NCI-H1436 treated with DMSO at 0.1 percent for 48 hours (cell line): Measurements from ENCODE around the gene NUP62.

Source experiments
- DNase-seq: peaks from one replicate; lab custom pipeline; 2025; lab: John Stamatoyannopoulos, UW

The NUP62 gene

DNA sequence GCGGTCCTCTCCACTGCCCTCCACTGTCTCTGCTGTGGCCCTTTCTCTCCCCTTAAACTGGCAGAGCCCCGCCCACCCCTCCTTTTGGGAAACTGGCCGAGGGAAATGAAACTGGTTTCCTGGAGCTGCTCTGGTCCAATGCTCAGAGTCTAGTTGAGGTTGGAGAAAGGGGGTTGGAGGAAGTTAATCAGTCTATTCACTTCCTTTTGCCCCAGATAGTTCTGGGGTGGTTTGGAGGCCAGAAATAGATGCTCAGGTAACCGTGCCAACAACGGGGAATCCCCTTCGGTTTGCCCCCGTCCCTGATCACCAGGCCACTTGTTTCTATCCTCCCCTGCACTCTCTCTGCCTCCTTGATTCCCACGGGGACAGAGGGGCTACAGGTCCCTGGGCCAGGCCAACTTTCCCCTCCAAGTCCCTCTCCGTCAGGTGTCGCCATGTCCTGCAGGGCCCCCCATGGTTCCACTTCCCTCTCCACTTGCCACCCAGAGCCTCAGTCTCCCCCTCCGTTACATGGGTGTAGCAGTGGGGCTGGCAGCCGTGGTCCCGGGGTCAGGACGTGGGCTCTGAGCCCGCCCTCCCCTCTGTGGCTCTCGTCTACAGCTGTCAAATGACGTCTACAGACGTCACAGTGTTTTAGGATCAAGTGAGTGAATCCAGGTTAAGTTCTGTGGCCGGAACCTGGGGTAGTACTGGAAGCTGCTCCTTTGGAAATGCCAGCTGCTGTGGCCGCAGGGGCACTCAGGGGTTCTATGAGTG lies 32.3 kb downstream of the NUP62 start, which contains the start of gene IL4I1:
Gene IL4I1, minus strand, starts transcription at position 25 of the 759 bp plus-strand sequence. CDS start 727 bp downstream, outside the sequence.
- no peak for DNase-seq

DNA sequence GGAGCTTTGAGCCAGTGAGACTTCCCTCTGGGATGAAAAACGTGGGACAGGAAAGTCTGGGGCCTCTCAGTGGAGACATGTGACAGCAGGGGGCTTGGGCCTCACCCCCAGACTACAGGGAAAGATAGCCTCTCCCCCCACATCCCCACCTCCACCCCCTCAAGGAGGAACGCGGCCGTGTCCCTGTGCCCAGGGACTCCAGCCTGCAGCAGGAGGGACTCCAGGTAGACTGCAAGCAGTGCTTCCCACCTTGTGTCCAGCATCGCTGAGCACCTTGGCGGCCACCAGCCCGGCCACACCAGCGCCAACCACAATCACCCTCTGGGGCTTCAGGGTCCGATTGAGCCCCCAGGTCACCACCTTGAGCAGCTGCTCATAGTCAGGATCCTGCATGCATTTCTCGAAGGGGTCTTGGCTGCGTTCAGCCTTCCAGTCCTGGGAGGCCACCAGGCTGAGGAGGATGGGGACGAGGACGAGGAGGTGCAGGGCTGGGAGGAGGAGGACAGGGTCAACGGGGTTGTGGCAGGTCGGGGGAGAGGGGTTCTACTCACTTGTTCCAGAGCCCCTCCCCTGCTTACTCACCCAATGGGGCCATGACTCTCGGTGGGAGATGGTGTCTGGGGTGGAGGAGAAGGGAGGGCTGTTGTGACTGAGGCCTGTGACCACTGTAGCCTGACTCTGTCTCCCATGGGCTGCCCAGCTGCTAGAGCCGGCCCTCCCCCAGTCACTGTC lies 33.6 kb downstream of the NUP62 start:
- DNase-seq, result no peak

DNA sequence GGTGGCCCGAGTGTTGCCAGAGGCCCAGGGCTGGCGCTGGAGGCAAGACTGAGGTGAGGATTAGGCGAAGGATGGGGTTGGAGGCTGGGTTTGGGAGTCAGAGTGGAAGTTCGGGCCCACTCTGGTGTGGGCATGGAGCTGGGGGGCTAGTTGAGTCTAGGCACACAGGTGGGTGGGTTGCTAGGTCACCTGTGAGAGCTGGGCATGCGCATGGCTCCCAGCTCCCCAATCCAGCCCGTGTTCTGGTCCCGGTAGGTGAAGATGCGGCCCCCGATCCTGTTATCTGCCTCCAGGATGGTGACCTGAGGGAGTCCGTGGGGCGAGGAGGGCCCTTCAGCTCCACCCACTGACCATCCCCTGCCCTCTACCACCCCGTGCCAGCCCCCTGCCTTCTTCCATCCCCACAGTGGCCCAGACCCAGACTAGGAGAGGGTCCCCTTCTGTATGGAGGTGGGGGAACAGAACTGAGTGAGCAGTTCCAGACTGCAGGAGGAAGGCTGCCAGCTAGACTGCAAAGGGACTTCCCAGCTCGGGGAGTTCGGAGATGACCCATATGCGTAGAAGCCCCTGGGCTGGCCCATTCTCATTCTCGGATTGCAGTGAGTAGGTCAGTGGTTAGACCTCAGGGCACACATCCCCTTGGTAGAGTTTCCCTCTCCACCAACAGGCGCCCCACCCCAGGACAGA lies 34.3 kb downstream of the NUP62 start:
- no peak for DNase-seq

DNA sequence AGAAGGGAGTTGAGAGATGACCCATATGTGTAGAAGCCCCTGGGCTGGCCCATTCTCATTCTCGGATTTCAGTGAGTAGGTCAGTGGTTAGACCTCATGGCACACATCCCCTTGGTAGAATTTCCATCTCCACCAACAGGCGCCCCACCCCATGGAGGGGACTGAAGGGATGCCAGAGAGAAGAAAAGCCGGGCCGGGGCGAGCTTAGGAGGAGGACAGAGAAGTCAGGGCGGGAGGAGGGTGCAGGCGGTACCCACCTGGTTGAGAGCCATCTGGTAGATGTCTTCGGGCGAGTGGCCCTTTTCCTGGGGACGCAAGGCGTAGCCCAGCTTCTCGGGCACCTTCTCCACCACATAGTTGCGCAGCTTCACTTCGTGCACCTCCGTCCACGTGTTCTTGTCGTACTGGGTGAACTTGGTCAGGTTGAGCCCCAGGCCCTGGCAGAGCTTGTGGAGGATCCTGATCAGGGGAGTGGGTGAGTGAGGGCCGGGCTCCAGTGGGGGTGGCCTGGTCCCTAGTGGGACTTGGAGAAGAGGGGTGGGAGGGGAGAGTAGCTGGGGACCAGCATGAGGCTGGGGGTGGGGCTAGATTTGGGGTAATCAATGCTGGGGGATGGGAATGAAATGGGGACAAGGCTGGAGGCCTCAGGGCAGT lies 35.2 kb downstream of the NUP62 start:
- no peak for DNase-seq

DNA sequence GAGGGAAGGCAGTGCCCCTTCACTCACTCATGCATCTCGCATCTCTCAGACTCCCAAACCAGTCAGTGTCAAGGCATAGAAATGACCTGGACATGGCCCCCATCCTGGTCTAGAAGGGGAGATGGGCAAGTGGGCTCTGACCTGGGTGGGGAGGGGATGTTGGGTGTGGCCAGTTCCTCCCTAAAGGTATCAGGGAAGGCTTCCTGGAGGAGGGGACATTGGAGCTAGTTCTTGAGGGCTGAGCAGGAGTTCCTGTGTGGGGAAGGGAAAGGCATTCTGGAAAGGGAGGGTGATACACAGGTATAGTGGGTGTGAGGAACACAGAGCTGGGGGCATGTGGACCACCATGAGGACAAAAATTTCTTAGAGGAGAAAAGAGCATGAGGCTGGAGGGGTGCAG lies 36.6 kb downstream of the NUP62 start:
- DNase-seq, result no peak

DNA sequence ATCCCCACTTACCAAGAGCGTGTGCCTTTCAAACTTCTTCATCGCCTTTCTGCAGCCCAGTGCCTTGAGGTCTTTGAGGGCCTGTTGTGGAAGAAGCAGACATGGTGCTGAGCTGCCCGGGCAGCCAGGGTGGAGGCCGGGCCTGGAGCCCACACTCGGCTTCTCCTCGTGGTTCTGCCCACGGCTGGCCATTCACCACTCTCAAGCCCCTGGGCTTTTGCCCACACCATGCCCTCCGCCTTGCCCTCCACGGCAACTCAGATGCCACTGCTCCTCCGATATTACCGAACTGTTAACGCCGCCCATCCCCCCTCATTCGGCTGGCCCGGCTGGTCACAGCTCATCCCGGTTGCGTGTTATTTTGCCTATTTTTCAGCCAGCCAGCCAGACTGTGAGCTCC lies 37.9 kb downstream of the NUP62 start:
- DNase-seq, result no peak

DNA sequence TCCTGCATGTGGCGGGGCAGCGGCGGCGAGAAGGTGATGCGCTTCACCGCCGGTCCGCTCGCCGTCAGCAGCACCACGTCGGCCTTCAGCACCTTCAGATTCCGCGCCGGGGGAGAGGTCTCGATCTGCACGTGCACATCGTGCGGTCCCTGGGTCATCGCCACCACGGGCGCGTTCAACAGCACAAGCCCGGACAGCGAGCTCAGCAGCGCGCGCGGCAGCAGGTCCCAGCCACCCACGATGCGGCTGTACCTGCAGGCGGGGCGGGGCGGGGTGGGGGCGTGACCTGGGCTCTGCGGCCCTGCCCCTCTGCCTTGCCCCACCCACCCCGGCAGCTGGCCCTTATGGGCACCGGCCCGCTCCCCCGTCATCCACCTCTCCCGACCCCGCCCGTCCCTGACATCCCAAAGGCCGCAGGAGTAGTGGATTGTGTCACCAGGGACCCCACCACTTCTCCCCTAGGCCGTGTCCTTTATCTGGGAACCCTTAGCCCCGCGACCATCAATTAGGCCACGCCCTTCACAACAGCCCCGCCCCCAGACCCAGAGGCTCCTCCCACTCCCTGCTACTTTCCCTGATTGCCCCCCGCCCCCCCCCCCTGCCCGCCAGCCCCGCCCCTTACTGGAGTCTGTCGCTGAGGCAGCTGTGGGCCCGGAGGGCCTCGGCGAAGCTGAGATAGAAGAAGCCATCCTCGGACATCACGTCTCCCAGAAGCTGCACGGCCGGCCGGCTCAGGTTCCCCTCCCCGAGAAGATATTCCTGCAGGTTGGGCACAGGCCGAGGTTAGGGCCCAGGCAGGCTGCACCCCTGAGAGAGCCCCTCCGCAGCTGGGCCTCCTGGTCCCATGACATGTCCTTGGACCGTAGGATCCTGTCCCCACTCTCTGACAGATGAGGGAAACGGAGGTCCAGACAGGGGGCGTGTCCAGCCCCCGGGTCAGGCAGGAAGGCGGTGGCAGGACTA lies 38.7 kb downstream of the NUP62 start:
- no peak for DNase-seq

DNA sequence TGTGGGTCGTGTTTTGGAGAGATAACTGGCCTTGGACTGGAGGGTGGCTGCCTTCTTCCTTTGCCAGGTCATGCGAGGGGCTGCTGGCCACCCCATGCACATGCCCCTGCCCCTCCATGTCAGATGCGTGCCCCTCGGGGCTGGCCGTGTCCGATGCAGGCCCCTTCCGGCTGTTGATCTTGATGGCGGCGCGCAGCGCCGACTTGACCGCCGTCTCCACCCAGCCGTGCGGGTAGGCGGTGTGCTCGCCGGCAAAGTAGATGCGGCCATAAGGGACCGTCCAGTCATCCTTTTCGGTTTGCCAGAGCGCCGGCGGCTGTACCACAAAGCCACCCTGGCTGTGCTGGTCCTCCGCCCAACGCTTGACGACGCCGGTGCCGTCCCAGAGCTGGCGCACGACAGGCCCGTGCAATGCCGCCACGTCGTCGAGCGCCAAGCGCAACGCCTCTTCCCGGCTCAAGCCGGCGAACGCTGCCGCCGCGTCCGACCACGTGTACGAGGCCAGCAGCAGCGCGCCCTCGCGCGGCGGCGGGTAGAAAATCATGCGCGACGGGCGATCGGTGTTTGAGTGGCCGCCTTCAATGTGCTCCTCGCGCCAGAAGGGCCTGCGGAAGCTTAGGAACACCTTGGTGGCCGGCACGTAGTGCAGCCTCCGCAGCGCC lies 39.5 kb downstream of the NUP62 start:
- DNase-seq, result no peak

DNA sequence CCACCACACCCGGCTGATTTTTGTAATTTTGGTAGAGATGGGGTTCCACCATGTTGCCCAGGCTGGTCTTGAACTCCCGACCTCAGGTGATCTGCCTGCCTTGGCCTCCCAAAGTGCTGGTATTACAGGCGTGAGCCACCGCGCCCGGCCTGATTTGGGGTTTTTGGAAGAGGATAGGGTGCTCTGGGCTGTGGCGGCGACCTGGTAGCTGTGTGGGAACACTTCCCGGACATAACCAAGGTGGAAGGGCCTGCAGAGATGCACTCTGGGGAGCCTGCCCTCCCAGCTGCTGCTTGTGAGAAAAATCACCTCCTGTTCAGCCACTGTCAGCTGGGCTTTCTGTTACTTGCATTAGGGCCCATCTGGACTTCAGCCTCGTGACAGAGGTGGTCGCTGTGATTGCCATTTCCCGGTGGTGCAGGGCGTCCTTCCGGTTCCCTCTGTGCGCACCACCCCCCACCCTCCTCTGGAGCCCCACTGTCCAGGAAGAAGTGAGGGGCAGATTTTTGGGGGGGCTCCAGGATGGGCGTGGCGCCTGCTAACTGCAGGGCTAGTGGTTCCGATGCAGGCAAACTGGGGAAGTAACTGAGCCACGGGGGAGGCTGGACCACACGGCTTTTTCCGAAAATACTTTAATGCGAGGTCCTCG lies 40.1 kb downstream of the NUP62 start:
- no peak for DNase-seq

DNA sequence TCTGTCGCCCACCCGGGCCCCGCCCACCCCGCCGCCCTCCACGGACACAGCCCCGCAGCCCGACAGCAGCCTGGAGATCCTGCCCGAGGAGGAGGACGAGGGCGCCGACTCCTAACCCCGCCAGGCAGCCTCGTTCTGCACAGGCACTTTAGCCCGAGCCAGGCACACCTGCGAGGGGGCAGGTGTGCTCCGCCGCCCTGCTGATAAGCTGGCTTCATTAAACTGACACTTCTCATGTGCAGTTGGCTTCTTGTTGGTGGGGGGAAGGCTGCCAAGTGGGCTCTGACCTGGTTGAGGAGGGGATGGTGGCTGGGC lies 40.8 kb downstream of the NUP62 start:
- no peak for DNase-seq

DNA sequence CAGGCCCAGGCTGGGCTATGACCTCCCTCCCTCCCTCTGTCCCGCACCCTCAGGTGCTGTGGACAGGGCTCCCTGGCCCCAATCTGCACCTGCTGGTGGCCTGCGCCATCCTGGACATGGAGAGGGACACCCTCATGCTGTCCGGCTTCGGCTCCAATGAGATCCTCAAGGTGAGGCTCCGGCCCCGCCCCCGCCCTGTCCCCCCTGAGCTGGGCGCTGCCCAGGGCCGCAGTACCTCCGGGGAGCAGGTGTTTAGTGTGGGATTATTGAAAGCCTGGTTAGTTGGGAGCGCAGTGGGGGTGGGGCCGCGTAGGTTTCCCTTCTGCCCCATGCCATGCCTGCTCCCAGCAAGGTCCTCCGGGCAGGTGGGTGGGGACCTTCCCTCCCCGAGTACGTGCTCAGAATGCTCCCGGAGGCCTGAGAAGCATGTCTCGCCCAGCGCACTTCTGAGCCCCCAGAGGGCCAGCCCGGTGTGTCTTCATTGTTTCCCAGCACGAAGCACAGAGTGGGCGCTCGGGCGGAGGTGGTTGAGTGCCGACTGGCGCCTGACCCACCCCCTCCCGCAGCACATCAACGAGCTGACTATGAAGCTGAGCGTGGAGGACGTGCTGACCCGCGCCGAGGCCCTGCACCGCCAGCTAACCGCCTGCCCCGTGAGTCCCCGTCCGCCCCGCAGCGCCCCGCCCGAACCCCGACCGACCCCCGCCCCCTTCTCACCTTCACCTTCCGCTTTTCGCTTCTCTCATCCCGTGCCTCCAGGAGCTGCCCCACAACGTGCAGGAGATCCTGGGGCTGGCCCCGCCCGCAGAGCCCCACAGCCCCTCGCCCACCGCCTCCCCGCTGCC lies 41.4 kb downstream of the NUP62 start:
- no peak for DNase-seq

DNA sequence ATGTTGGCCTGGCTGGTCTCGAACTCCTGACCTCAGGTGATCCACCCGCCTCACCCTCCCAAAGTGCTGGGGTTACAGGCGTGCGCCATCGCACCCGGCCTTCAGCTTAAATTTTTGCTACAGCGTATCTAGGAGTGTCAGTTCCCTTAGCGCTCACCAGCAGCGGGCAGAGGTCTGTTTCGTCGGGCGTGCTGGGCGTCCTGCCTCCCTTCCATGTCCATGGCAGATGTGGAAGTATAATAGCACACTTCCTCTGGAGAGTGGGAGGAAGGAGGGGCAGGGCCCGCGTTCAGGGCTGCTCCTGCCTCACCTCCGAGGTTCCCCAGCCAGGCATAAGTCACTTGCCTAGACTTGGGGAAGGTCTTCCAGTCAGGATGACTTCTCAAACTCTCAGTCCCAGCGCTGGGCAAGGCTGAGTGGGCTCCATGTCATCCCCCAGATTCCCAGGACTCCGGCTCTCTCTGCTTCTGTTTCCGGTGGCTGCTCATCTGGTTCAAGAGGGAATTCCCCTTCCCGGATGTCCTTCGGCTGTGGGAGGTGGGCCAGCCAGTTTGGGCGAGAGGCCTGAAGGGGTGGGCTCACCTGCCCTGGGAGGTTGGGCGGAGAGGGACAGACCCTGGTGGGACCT lies 42.2 kb downstream of the NUP62 start:
- no peak for DNase-seq

DNA sequence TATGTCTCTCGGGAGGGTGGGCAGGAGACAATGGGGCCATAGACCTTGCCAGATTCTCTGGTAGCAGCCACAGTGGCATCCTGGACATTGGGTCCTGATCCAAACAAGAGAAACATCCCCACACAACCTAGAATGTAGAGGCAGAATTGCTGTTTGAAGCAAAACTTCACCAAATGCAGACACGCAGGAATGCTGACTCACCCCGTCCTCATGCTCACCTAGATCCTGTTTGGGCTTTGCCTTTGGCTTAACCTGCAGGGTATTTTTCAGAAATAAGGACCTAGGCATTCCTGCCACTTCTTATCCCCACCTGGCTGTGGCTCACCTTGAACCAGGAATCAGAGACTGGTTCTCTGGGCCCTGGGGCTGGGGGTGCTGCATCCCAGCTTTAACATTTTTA lies 44.5 kb downstream of the NUP62 start:
- no peak for DNase-seq

DNA sequence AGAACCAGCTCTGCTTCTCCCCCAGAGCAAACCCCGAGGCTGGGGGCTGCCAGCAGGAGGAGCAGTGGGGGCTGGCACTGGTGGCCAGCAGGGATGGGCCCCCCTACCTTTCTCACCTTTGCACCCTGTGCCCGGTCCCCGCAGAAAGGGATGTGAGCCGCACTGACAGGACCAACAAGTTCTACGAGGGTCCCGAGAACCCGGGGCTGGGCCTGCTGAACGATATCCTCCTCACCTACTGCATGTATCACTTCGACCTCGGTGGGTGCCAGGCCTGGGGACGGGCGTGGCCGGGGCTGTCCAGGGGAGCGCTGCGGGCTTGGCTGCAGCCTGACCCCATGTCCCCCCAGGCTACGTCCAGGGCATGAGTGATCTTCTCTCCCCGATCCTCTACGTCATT lies 45.2 kb downstream of the NUP62 start:
- no peak for DNase-seq

DNA sequence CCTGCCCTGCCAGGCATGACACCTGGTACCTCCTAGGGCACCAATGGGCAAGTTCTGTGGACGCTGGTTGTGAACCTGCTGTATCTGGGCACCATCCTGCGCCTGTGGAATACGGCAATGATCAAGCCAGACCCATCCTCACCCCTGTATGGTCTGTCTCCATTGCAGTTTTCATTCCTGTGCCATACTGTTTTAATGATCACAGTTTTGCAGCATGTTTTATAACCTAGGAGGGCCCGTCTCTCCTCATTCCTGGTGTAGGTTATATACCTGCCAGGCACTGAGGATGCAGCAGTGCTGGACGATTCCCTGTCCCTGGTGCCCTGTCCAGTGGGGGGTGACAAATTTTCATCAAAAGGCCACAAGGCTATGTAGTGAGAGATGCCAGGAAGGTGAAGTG lies 46.2 kb downstream of the NUP62 start:
- DNase-seq, result no peak

DNA sequence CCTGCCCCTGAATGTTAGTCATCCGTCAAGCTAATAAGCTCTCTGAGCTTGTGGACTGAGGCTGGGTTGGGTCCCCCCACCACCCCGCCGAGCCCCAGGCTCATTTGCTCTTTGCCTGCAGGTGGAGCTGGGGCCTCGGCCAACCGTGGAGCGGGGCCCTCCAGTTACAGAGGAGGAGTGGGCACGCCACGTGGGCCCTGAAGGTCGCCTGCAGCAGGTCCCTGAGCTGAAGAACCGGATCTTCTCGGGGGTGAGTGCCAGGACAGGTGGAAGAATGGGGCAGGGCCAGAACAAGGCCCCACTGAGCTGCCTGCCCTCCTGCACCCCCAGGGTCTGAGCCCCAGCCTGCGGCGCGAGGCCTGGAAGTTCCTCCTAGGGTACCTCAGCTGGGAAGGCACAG lies 46.7 kb downstream of the NUP62 start:
- no peak for DNase-seq

DNA sequence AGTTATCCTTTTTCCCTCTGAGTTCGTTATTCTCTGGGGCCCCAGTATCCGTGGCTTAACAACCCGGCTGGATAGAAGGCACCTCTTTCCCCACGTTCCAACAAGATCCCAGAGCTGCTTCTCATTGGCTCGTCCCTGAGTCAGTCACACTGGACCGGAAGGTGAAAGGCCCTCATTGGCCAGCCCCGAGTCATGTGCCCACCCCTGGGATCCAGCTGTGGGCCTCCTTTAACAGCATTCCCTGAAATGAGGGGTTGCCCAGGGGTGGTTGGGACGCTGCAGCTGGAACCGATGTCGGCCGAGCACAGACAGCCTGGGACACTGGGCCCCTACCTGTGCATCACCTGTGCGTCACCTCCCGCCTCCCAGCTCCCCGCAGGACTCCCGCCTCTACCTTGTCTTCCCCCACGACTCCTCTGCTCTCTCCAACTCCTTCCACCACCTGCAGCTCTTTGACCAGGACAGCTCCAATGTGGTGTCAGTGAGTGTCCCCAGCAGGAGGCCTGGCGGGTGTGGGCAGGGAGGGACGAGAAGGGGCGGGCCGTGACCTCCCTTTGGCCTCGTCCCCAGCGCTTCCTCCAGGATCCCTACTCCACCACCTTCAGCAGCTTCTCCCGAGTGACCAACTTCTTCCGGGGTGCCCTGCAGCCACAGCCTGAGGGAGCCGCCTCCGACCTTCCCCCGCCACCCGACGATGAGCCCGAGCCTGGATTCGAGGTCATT lies 47.5 kb downstream of the NUP62 start:
- DNase-seq, result no peak

DNA sequence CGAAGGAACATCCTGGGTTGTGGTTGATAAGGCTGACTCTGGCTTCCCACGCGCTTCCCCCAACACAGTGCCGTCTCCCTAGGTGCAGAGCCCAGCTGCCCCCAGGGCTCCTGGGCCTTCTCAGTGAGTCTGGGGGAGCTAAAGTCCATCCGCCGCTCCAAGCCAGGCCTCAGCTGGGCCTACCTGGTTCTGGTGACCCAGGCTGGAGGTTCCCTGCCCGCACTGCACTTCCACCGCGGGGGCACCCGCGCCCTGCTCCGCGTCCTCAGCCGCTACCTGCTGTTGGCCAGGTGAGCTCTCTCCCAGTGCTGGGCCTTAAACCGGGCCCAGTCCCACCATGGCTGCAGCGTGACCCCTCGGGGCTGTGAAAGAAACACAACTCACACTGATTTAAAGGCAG lies 48.1 kb downstream of the NUP62 start:
- no peak for DNase-seq
